Central memory CD8-positive, alpha-beta T cell (primary cell): ENCODE measurements around the gene CCL25.
"Not testable (repeated sequence)": the region's sequence is repeated elsewhere in the genome, so short reads cannot be mapped to it uniquely, and the experiment has no call there.

ENCODE experiments used
- ATAC-seq: fragments of 150-1000 bp; cut with Tn5 transposase; replicated peaks from 2 replicates; pipeline ENCODE4 v1.10.0; 2022; ENCODE audit warnings: mild to moderate bottlenecking, moderate FRiP score, moderate number of reproducible peaks; ENCODE audit not compliant: poor library complexity, severe bottlenecking; ENCODE audit errors: extremely low read depth
- DNase-seq, 2 donors: peaks; one replicate each; pipeline ENCODE4 v3.0.0; 2021; ENCODE audit warnings: low spot score in 2 of 2
- H3K27ac Mint-ChIP-seq: one replicate; pipeline ENCODE4 v1.8.0; 2022; ENCODE audit warnings: low read depth, mild to moderate bottlenecking, moderate library complexity, mixed read lengths
- H3K27me3 Mint-ChIP-seq: one replicate; pipeline ENCODE4 v1.8.0; 2022; ENCODE audit warnings: mixed read lengths
- H3K36me3 Mint-ChIP-seq: one replicate; pipeline ENCODE4 v1.8.0; 2022; ENCODE audit warnings: mild to moderate bottlenecking, moderate library complexity, mixed read lengths; ENCODE audit not compliant: insufficient read depth
- H3K4me1 Mint-ChIP-seq: one replicate; pipeline ENCODE4 v1.8.0; 2022; ENCODE audit warnings: mixed read lengths
- H3K4me3 Mint-ChIP-seq: one replicate; pipeline ENCODE4 v1.8.0; 2022; ENCODE audit warnings: mild to moderate bottlenecking, moderate library complexity, mixed read lengths
- H3K9me3 Mint-ChIP-seq: one replicate; pipeline ENCODE4 v1.8.0; 2022; ENCODE audit warnings: mixed read lengths

Gene CCL25

GRCh38 chr19:8095354-8095886 is 42.9 kb downstream of the CCL25 start:
- Mint-ChIP-seq H3K27ac (no peak overlapping the region), H3K27me3 (no peaks in the 10 kb centered on the region), H3K9me3 (peaks cover 5% of the 10 kb centered on the region), H3K4me1 (no peaks in the 10 kb centered on the region), H3K36me3 (no peaks in the 10 kb centered on the region), H3K4me3 (no peak overlapping the region)
- no peak for DNase-seq
- ATAC-seq, result no peak

- ATAC-seq (no peak), DNase-seq (no peak)
- no peaks in the 10 kb centered on the region for H3K4me1 Mint-ChIP-seq
- peaks cover 5% of the 10 kb centered on the region for H3K9me3 Mint-ChIP-seq
- H3K4me3 Mint-ChIP-seq, result no peak overlapping the region
- peaks cover 2% of the 10 kb centered on the region for H3K27me3 Mint-ChIP-seq
- H3K36me3 Mint-ChIP-seq, result no peaks in the 10 kb centered on the region
- H3K27ac Mint-ChIP-seq, result no peak overlapping the region
These were observed 43.5 kb downstream of the CCL25 start for GRCh38 chr19:8096071-8096470.

GRCh38 chr19:8097198-8097597 is 44.6 kb downstream of the CCL25 start:
- ATAC-seq (no peak), DNase-seq (no peak)
- no peaks in the 10 kb centered on the region for H3K4me1 Mint-ChIP-seq
- H3K4me3 Mint-ChIP-seq, result no peak overlapping the region
- H3K9me3 Mint-ChIP-seq, result peaks cover 5% of the 10 kb centered on the region
- no peaks in the 10 kb centered on the region for H3K36me3 Mint-ChIP-seq
- no peak overlapping the region for H3K27ac Mint-ChIP-seq
- peaks cover 10% of the 10 kb centered on the region for H3K27me3 Mint-ChIP-seq

GRCh38 chr19:8097681-8098567 is 45.4 kb downstream of the CCL25 start:
- Mint-ChIP-seq H3K27ac (no peak overlapping the region), H3K4me1 (no peaks in the 10 kb centered on the region), H3K4me3 (no peak overlapping the region), H3K9me3 (peaks cover 5% of the 10 kb centered on the region), H3K36me3 (no peaks in the 10 kb centered on the region), H3K27me3 (peaks cover 10% of the 10 kb centered on the region)
- DNase-seq (no peak), ATAC-seq (no peak)

GRCh38 chr19:8101311-8101710 is 48.8 kb downstream of the CCL25 start:
- Mint-ChIP-seq H3K27ac (no peak overlapping the region), H3K9me3 (no peaks in the 10 kb centered on the region), H3K4me3 (no peak overlapping the region), H3K27me3 (peaks cover 10% of the 10 kb centered on the region), H3K4me1 (no peaks in the 10 kb centered on the region), H3K36me3 (no peaks in the 10 kb centered on the region)
- no peak for DNase-seq
- no peak for ATAC-seq

GRCh38 chr19:8101910-8102309 is 49.4 kb downstream of the CCL25 start:
- DNase-seq, H3K27ac Mint-ChIP-seq, H3K4me1 Mint-ChIP-seq, ATAC-seq, H3K4me3 Mint-ChIP-seq, H3K36me3 Mint-ChIP-seq, H3K27me3 Mint-ChIP-seq, H3K9me3 Mint-ChIP-seq: not testable (repeated sequence)

GRCh38 chr19:8105471-8105870 is 52.9 kb downstream of the CCL25 start:
- H3K36me3 Mint-ChIP-seq, result no peaks in the 10 kb centered on the region
- DNase-seq, result no peak
- no peak for ATAC-seq
- H3K9me3 Mint-ChIP-seq, result no peaks in the 10 kb centered on the region
- H3K4me1 Mint-ChIP-seq, result no peaks in the 10 kb centered on the region
- H3K27ac Mint-ChIP-seq, result no peak overlapping the region
- H3K27me3 Mint-ChIP-seq, result peaks cover 10% of the 10 kb centered on the region
- H3K4me3 Mint-ChIP-seq, result no peak overlapping the region

GRCh38 chr19:8107301-8107903 is 54.8 kb downstream of the CCL25 start:
- ATAC-seq (no peak), DNase-seq (no peak)
- Mint-ChIP-seq H3K27ac (no peak overlapping the region), H3K4me1 (no peaks in the 10 kb centered on the region), H3K36me3 (no peaks in the 10 kb centered on the region), H3K4me3 (no peak overlapping the region), H3K9me3 (no peaks in the 10 kb centered on the region), H3K27me3 (no peaks in the 10 kb centered on the region)

GRCh38 chr19:8108560-8109445 is 56.2 kb downstream of the CCL25 start:
- no peak for ATAC-seq
- DNase-seq, result no peak
- Mint-ChIP-seq H3K9me3 (no peaks in the 10 kb centered on the region), H3K4me1 (no peaks in the 10 kb centered on the region), H3K4me3 (no peak overlapping the region), H3K27me3 (no peaks in the 10 kb centered on the region), H3K27ac (no peak overlapping the region), H3K36me3 (no peaks in the 10 kb centered on the region)

- H3K27me3 Mint-ChIP-seq, result no peaks in the 10 kb centered on the region
- H3K27ac Mint-ChIP-seq, result no peak overlapping the region
- no peak overlapping the region for H3K4me3 Mint-ChIP-seq
- no peaks in the 10 kb centered on the region for H3K4me1 Mint-ChIP-seq
- DNase-seq (no peak), ATAC-seq (no peak)
- no peaks in the 10 kb centered on the region for H3K9me3 Mint-ChIP-seq
- H3K36me3 Mint-ChIP-seq, result no peaks in the 10 kb centered on the region
These were observed 56.9 kb downstream of the CCL25 start for GRCh38 chr19:8109455-8109854.

- DNase-seq (no peak), ATAC-seq (no peak)
- Mint-ChIP-seq H3K9me3 (no peaks in the 10 kb centered on the region), H3K4me3 (no peak overlapping the region), H3K27ac (no peak overlapping the region), H3K27me3 (no peaks in the 10 kb centered on the region), H3K4me1 (no peaks in the 10 kb centered on the region), H3K36me3 (no peaks in the 10 kb centered on the region)
These were observed 57.5 kb downstream of the CCL25 start for GRCh38 chr19:8109890-8110662.

GRCh38 chr19:8110931-8111330 is 58.4 kb downstream of the CCL25 start:
- ATAC-seq (no peak), DNase-seq (no peak)
- no peak overlapping the region for H3K27ac Mint-ChIP-seq
- H3K9me3 Mint-ChIP-seq, result no peaks in the 10 kb centered on the region
- no peaks in the 10 kb centered on the region for H3K27me3 Mint-ChIP-seq
- no peaks in the 10 kb centered on the region for H3K36me3 Mint-ChIP-seq
- no peak overlapping the region for H3K4me3 Mint-ChIP-seq
- no peaks in the 10 kb centered on the region for H3K4me1 Mint-ChIP-seq
